ENCODE results near the gene ZNF76.

The ZNF76 gene

DNA sequence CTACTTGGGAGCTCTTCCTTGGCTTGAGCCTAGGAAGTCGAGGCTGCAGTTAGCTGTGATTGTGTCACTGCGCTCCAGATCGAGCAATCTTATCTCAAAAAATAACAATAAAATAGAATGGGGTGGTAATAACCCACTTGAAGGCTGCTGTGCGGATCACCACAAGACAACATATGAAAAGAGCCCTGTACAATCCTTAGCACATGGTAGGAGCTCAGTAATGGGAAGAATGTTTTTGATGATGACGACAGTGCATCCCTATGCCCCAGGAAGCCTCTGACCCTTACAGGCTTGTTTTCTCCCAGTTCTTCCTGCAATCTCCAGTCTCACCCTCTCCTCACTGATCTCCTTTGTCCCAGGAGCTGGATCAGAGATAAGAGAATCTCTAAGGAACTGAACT, 30.2 kb upstream of the ZNF76 start:
- Histone ChIP-seq H3K27me3 (peaks cover 21% of the 10 kb centered on the region), H3K4me1 (ENCODE audit: control insufficient read depth in 1 of 2, insufficient read depth in 1 of 2, low read depth in 1 of 2, low read length in 1 of 2) (no peaks in the 10 kb centered on the region), H3K36me3 (no peaks in the 10 kb centered on the region), H3K27ac (no peak overlapping the region), H3K4me3 (ENCODE audit: low read depth in 1 of 2, low read length in 1 of 2) (no peak overlapping the region), H3K9me3 (no peaks in the 10 kb centered on the region)
- no peak for TF ChIP-seq CTCF (IDR thresholded peaks at IDR 0.05)

GRCh38 chr6:35230498-35230897, 29.0 kb upstream of the ZNF76 start:
- no peaks in the 10 kb centered on the region for H3K36me3 ChIP-seq

GRCh38 chr6:35230950-35231349, 28.6 kb upstream of the ZNF76 start:
- H3K4me3 ChIP-seq (ENCODE audit: low read depth in 1 of 2, low read length in 1 of 2): no peak overlapping the region
- H3K9me3 ChIP-seq: no peaks in the 10 kb centered on the region
- no peak overlapping the region for H3K27ac ChIP-seq
- no peaks in the 10 kb centered on the region for H3K4me1 ChIP-seq (ENCODE audit: control insufficient read depth in 1 of 2, insufficient read depth in 1 of 2, low read depth in 1 of 2, low read length in 1 of 2)
- H3K36me3 ChIP-seq: no peaks in the 10 kb centered on the region
- no peak for TF ChIP-seq CTCF (IDR thresholded peaks at IDR 0.05)
- peaks cover 9% of the 10 kb centered on the region for H3K27me3 ChIP-seq

More at GRCh38 chr6:35230498-35230897, 29.0 kb upstream of the ZNF76 start:
- Histone ChIP-seq H3K9me3 (no peaks in the 10 kb centered on the region), H3K4me1 (ENCODE audit: control insufficient read depth in 1 of 2, insufficient read depth in 1 of 2, low read depth in 1 of 2, low read length in 1 of 2) (no peaks in the 10 kb centered on the region), H3K4me3 (ENCODE audit: low read depth in 1 of 2, low read length in 1 of 2) (no peak overlapping the region), H3K27ac (no peak overlapping the region), H3K27me3 (peaks cover 13% of the 10 kb centered on the region)
- no peak for TF ChIP-seq CTCF (IDR thresholded peaks at IDR 0.05)

DNA sequence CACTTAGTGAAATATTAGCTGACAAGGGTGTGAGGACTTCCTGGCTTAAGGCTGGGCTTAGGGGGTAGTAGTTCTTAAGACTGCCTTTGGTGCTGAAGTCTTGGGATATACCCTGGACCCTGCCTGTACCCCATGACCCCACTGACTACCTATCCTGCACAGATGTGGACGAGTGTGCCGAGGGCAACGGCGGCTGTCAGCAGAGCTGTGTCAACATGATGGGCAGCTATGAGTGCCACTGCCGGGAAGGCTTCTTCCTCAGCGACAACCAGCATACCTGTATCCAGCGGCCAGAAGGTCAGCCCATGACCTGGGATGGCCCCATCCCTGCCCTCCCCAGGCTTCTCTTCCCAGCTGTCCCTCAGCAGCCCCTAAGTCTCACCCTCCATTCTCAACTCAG, 28.0 kb upstream of the ZNF76 start:
- TF ChIP-seq CTCF (IDR thresholded peaks at IDR 0.05): no peak
- no peak overlapping the region for H3K4me3 ChIP-seq (ENCODE audit: low read depth in 1 of 2, low read length in 1 of 2)
- H3K9me3 ChIP-seq: no peaks in the 10 kb centered on the region
- H3K27ac ChIP-seq: no peak overlapping the region
- H3K4me1 ChIP-seq (ENCODE audit: control insufficient read depth in 1 of 2, insufficient read depth in 1 of 2, low read depth in 1 of 2, low read length in 1 of 2): no peaks in the 10 kb centered on the region
- H3K27me3 ChIP-seq: peaks cover 6% of the 10 kb centered on the region
- H3K36me3 ChIP-seq: no peaks in the 10 kb centered on the region

- Histone ChIP-seq H3K4me3 (ENCODE audit: low read depth in 1 of 2, low read length in 1 of 2) (no peak overlapping the region), H3K9me3 (no peaks in the 10 kb centered on the region), H3K36me3 (no peaks in the 10 kb centered on the region), H3K27ac (no peak overlapping the region), H3K4me1 (ENCODE audit: control insufficient read depth in 1 of 2, insufficient read depth in 1 of 2, low read depth in 1 of 2, low read length in 1 of 2) (no peaks in the 10 kb centered on the region), H3K27me3 (no peaks in the 10 kb centered on the region)
- no peak for TF ChIP-seq CTCF (IDR thresholded peaks at IDR 0.05)
These were observed 24.6 kb upstream of the ZNF76 start for GRCh38 chr6:35234901-35235300.

GRCh38 chr6:35236223-35236622, 23.3 kb upstream of the ZNF76 start:
- H3K27me3 ChIP-seq: no peaks in the 10 kb centered on the region
- no peaks in the 10 kb centered on the region for H3K36me3 ChIP-seq
- H3K27ac ChIP-seq: no peak overlapping the region
- TF ChIP-seq CTCF (IDR thresholded peaks at IDR 0.05): no peak
- no peak overlapping the region for H3K4me3 ChIP-seq (ENCODE audit: low read depth in 1 of 2, low read length in 1 of 2)
- H3K9me3 ChIP-seq: no peaks in the 10 kb centered on the region
- H3K4me1 ChIP-seq (ENCODE audit: control insufficient read depth in 1 of 2, insufficient read depth in 1 of 2, low read depth in 1 of 2, low read length in 1 of 2): no peaks in the 10 kb centered on the region

All from neutrophil (primary cell).